Skeletal muscle cell (primary cell): ENCODE results near the gene SLC25A36.
A peak's percentile ranks its signal among the peaks of the same experiment; 100 is the strongest.
"Not testable (repeated sequence)": the region's sequence is repeated elsewhere in the genome, so short reads cannot be mapped to it uniquely, and the experiment has no call there.

ENCODE experiments used
- DNase-seq: peaks from one replicate; pipeline ENCODE4 v3.0.0-alpha.2; 2010; ENCODE audit warnings: low read depth
- H3K4me3 ChIP-seq: 2 replicates; pipeline ENCODE4 v1.5.1; 2011; ENCODE audit warnings: low read depth, mild to moderate bottlenecking, control low read depth, low read length, moderate library complexity

SLC25A36 gene

GRCh38 chr3:140974900-140975299, 33.3 kb downstream of the SLC25A36 start:
- no peak overlapping the region for H3K4me3 ChIP-seq
- DNase-seq, result no peak

DNA sequence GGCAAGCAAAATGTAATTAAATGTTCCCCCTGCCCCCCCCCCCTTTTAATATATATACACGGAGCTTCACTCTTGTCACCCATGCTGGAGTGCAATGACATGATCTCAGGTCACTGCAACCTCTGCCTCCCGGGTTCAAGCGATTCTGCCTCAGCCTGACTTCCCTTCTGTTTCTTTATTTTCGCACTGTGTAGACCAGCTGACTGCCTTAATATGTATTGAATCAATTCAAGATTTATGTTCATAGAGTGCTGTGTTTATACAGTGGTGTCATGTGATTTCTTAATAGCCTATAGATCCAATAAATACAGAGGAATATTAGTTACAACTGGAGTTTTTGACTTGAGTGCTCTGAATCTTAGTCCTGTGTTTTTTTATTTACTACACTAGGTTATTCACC, 39.0 kb downstream of the SLC25A36 start:
- no peak overlapping the region for H3K4me3 ChIP-seq
- no peak for DNase-seq

DNA sequence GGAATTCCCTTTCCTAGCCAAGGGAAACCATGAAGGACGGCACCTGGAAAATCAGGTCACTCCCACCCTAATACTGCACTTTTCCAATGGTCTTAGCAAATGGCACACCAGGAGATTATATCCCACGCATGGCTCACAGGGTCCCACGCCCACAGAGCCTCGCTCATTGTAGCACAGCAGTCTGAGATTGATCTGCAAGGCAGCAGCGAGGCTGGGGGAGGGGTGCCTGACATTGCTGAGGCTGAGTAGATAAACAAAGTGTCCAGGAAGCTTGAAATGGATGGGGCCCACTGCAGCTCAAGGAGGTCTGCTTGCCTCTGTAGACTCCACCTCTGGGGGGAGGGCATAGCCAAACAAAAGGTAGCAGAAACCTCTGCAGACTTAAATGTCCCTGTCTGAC, 46.2 kb downstream of the SLC25A36 start:
- not testable (repeated sequence) for H3K4me3 ChIP-seq, DNase-seq

DNA sequence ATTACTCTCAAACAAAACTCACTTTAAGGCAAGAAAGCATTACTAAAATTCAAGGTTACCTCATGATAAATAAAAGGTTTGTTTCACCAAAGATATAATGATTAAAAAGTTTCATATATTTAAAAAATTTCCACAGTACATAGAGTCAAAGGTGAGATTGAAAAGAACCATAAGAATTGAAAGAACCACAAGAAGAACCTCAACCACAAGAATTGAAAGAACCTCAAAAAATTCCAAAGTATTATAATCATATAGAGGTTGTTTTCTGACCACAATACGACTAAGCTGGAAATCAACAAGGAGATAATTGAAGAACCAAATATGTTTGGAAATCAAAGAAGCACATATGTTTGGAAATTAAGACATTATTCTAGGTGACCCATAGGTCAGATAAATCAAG, 52.7 kb downstream of the SLC25A36 start:
- H3K4me3 ChIP-seq, result no peak overlapping the region
- no peak for DNase-seq

- DNase-seq, H3K4me3 ChIP-seq: not testable (repeated sequence)
Measured at GRCh38 chr3:140994861-140995260, 53.2 kb downstream of the SLC25A36 start.

DNA sequence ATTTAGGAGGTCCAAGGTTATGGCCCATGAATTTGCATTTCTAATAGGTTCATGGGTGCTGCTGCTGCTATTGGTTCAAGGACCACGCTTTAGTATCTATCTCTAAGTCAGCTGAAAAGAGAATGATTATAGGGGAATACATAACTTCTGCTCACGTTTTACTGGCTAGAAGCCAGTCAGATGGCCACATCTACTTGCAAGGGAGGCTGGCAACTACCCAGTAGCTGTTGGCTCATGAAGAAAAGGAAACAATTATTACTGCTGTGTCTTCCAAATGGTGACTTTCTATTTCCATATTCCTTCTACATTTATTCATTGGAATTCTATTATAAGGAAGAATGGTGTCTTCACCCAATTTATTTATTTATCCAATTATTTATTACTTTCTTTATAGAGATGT, 54.2 kb downstream of the SLC25A36 start:
- H3K4me3 ChIP-seq, result no peak overlapping the region
- no peak for DNase-seq

DNA sequence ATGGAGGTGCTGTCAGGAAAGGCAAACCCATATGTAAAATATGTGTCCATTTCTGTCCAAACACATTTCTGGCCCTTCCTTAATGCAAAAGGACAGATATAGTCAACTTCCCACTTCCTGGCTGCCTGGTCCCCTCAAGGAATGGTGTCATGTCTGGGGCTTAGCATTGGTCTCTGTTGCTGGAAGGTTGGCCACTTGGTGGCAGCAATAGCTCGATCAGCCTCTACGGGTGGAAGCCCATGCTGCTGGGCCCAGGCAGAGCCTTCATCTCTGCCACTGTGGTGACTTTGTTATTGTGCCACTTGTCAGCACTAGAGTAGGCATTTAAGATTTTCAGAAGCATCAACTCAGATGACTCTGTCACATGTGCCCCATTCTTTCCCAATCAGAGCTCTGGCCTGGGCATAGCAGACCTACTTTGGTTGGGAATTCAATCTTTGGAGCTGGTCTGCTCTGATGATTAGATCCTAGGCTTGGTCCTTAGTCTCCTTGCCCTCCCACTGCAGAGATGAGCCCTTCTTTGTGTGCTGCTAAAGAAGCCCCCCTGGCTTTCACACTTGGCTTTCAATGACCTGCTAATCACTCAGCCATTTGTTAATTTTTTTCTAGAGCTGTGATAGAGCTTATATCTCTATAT, 58.5 kb downstream of the SLC25A36 start:
- DNase-seq, result no peak
- H3K4me3 ChIP-seq, result no peak overlapping the region

DNA sequence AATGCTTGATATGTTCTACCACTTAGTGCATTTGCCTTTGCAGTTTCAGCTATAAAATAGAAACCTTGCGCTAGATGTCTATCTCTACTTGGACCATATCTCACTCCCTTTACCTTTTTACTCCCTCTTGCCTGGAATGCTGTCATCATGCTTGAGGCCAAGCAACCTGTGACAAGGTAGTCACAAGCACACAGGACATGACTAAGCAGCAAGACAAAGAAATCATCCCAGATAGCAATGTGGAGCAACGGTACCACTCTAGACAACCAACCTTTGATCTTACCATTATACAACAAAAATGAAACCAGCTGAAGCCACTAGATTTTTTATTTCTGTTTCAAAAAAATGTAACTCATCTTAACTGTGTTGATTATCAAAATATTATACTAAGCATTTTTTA, 59.0 kb downstream of the SLC25A36 start:
- no peak overlapping the region for H3K4me3 ChIP-seq
- no peak for DNase-seq

GRCh38 chr3:141006344-141006743, 64.7 kb downstream of the SLC25A36 start:
- H3K4me3 ChIP-seq, result no peak overlapping the region
- DNase-seq, result no peak

GRCh38 chr3:141009496-141009895, 67.9 kb downstream of the SLC25A36 start:
- no peak for DNase-seq
- no peak overlapping the region for H3K4me3 ChIP-seq

- DNase-seq, result peak; percentile 43
- no peak overlapping the region for H3K4me3 ChIP-seq
Measured at GRCh38 chr3:141011232-141011996, 69.8 kb downstream of the SLC25A36 start.

- H3K4me3 ChIP-seq, result no peak overlapping the region
- DNase-seq, result no peak
Measured at GRCh38 chr3:141011997-141012262, 70.3 kb downstream of the SLC25A36 start.

DNA sequence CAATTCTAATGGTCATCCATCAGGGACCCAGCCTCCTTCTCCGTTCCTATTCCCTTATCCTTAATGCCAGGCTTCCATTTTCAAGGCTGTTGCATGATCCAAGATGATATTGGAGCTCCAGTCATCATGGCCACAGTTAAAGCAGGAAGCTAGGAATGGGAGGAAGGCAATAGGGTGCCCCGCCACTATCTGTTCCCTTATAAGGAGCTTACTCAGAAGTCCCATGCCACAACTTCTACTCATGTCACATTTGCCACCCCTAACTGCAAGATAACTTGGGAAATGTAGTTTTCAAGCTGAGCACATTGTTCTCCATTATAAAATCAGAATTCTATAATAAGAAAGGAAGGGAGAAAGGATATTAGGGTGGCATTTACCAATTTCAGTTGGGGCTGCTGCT, 70.9 kb downstream of the SLC25A36 start:
- no peak for DNase-seq
- no peak overlapping the region for H3K4me3 ChIP-seq

DNA sequence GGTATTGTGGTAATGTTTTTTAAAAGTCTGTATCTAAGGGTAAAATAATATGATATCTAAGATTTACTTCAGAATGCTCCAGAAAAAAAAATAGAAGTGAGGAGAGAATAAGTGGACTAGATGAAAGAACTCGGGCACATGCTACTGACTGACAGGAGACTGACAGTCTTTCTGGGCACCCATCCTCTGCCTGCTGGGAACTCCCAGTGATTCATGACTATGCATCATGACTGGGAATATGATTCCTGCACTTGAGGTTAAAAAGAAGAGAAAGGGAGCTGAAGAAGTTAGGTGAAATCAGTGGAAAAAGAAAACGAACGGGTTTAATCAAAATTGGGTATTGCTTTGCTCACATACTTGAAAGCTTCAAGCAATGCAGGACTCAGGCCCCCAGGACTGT, 73.8 kb downstream of the SLC25A36 start:
- no peak for DNase-seq
- no peak overlapping the region for H3K4me3 ChIP-seq

DNA sequence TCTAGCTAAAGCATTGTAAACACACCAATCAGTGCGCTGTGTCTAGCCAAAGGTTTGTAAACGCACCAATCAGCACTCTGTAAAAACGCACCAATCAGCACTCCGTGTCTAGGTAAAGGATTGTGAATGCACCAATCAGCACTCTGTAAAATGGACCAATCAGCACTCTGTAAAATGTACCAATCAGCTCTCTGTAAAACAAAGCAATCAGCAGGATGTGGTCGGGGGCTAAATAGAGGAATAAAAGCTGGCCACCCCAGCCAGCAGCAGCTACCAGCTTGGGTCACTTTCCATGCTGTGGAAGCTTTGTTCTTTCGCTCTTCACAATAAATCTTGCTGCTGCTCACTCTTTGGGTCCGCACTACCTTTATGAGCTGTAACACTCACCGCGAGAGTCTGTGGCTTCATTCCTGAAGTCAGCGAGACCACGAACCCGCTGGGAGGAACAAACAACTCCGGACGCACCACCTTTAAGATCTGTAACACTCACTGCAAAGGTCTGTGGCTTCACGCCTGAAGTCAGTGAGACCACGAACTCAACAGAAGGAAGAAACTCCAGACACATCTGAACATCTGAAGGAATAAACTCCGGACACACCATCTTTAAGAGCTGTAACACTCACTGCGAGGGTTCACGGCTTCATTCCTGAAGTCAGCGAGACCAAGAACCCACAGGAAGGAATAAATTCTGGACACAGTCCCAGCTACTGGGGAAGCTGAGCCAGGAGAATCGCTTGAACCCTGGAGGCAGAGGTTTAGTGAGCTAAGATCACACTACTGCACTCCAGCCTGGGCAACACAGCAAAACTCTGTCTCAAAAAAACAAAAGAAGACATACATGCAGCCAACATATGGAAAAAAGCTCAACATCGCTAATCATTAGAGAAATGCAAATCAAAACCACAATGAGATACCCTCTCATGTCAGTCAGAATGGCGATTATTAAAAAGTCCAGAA, 76.0 kb downstream of the SLC25A36 start:
- not testable (repeated sequence) for H3K4me3 ChIP-seq, DNase-seq

- no peak overlapping the region for H3K4me3 ChIP-seq
- no peak for DNase-seq
Measured at GRCh38 chr3:141019244-141019643, 77.6 kb downstream of the SLC25A36 start.

GRCh38 chr3:141020143-141020830, 78.7 kb downstream of the SLC25A36 start:
- peak; percentile 11 for DNase-seq
- H3K4me3 ChIP-seq, result no peak overlapping the region

GRCh38 chr3:141021261-141021660, 79.6 kb downstream of the SLC25A36 start:
- DNase-seq, result no peak
- no peak overlapping the region for H3K4me3 ChIP-seq
